ENCODE data around the gene KCNK2. TPM values are rescaled to one million over a fixed set of nuclear protein-coding genes. Genes with fewer than 3 reads are reported as not detected.

KCNK2 gene
- polyA plus RNA-seq, 1 donor (not counting 4 experiments of a cell fraction or from before 2014, with no cell fraction given) = 0.10 TPM

DNA sequence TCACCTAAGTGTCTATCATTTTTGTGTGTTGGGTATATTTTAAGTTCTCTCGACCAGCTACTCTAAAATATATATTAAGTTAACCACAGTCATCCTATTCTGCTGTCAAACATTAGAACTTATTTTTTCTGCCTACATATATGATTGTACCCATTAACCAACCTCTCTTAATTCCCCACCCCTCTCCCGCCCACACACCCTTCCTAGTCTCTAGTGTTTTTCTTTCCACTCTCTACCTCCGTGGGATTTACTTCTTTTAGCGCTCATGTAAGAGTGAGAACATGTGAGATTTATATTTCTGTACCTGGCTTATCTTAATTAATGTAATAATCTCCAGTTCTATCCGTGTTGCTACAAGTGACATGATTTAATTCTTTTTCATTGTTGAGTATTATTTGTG lies 26.6 kb downstream of the KCNK2 start:
- Histone ChIP-seq H3K9me1 (ENCODE audit: control insufficient read depth, extremely low read depth, insufficient read depth, low read length) (no peaks in the 10 kb centered on the region), H4K20me1 (ENCODE audit: control insufficient read depth, extremely low read depth, insufficient read depth, low read length) (no peaks in the 10 kb centered on the region), H3K79me2 (ENCODE audit: control insufficient read depth, insufficient read depth, low read length) (no peaks in the 10 kb centered on the region), H3K9ac (ENCODE audit: control insufficient read depth, extremely low read depth, insufficient read depth, low read length) (no peak overlapping the region), H3K27ac (ENCODE audit: control insufficient read depth, insufficient read depth, low read length) (no peak overlapping the region), H3K36me3 (ENCODE audit: control insufficient read depth in 2 of 2, extremely low read depth in 1 of 2, insufficient read depth in 2 of 2, low read length in 2 of 2) (no peaks in the 10 kb centered on the region), H3K27me3 (ENCODE audit: control insufficient read depth, extremely low read depth, insufficient read depth, low read length) (no peaks in the 10 kb centered on the region), H3K4me3 (ENCODE audit: control insufficient read depth in 2 of 3, extremely low read depth in 1 of 3, insufficient read depth in 2 of 3, low read depth in 1 of 3, low read length in 3 of 3) (no peak overlapping the region), H2AFZ (ENCODE audit: control insufficient read depth, low read length) (no peak overlapping the region), H3K4me2 (ENCODE audit: control insufficient read depth, extremely low read depth, insufficient read depth, low read depth, low read length) (no peak overlapping the region), H3K9me3 (ENCODE audit: control insufficient read depth, low read depth, low read length) (no peaks in the 10 kb centered on the region), H3K4me1 (ENCODE audit: control insufficient read depth, extremely low read depth, insufficient read depth, low read length) (peaks cover 16% of the 10 kb centered on the region)
- dilution Hi-C loops (cut with MboI; ENCODE audit: extremely low pct_ligation_motif_present, low sequenced_read_pairs) = no loop called here
- FAIRE-seq (no peak), DNase-seq (ENCODE audit: low read depth, low spot score) (no peak)
- TF ChIP-seq EZH2 (IDR thresholded peaks at IDR 0.05; ENCODE audit: low read length) = no peak
- TF ChIP-seq, protein P1, sequence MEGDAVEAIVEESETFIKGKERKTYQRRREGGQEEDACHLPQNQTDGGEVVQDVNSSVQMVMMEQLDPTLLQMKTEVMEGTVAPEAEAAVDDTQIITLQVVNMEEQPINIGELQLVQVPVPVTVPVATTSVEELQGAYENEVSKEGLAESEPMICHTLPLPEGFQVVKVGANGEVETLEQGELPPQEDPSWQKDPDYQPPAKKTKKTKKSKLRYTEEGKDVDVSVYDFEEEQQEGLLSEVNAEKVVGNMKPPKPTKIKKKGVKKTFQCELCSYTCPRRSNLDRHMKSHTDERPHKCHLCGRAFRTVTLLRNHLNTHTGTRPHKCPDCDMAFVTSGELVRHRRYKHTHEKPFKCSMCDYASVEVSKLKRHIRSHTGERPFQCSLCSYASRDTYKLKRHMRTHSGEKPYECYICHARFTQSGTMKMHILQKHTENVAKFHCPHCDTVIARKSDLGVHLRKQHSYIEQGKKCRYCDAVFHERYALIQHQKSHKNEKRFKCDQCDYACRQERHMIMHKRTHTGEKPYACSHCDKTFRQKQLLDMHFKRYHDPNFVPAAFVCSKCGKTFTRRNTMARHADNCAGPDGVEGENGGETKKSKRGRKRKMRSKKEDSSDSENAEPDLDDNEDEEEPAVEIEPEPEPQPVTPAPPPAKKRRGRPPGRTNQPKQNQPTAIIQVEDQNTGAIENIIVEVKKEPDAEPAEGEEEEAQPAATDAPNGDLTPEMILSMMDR (optimal IDR thresholded peaks at IDR 0.05 in 1 of 3, IDR thresholded peaks at IDR 0.05 in 1 of 3, conservative IDR thresholded peaks at IDR 0.05 in 1 of 3; ENCODE audit: extremely low read depth in 1 of 3, insufficient read depth in 2 of 3, low read length in 3 of 3) = no peak

DNA sequence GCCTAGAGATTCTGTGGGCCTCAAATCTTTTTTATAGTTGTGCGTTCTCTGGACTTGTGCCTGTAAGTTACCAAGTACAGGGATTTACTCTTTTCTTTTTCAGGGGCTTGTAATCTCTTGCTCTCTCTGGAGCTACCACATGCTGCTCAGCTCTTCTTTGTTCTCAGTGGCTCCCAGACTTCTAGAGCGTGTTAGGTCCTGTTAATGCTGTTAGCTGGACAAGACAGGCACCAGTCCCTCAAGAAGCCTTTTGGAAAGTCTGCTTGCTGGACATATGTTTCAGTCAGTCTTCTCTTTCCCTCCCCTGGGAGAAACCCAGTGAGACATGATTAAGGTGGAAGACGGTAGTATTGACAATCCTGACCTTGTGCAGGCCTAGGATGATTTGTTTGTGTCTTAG lies 29.4 kb downstream of the KCNK2 start:
- dilution Hi-C loops (cut with MboI; ENCODE audit: extremely low pct_ligation_motif_present, low sequenced_read_pairs) = no loop called here
- TF ChIP-seq EZH2 (IDR thresholded peaks at IDR 0.05; ENCODE audit: low read length) = no peak
- H3K27me3 ChIP-seq (ENCODE audit: control insufficient read depth, extremely low read depth, insufficient read depth, low read length) = no peaks in the 10 kb centered on the region
- H3K27ac ChIP-seq (ENCODE audit: control insufficient read depth, insufficient read depth, low read length) = no peak overlapping the region
- H3K79me2 ChIP-seq (ENCODE audit: control insufficient read depth, insufficient read depth, low read length) = no peaks in the 10 kb centered on the region
- H3K9me1 ChIP-seq (ENCODE audit: control insufficient read depth, extremely low read depth, insufficient read depth, low read length) = no peaks in the 10 kb centered on the region
- H2AFZ ChIP-seq (ENCODE audit: control insufficient read depth, low read length) = no peak overlapping the region
- peaks cover 25% of the 10 kb centered on the region for H3K4me1 ChIP-seq (ENCODE audit: control insufficient read depth, extremely low read depth, insufficient read depth, low read length)
- no peak overlapping the region for H3K9ac ChIP-seq (ENCODE audit: control insufficient read depth, extremely low read depth, insufficient read depth, low read length)
- no peak for FAIRE-seq
- DNase-seq (ENCODE audit: low read depth, low spot score) = no peak
- no peaks in the 10 kb centered on the region for H4K20me1 ChIP-seq (ENCODE audit: control insufficient read depth, extremely low read depth, insufficient read depth, low read length)
- no peaks in the 10 kb centered on the region for H3K9me3 ChIP-seq (ENCODE audit: control insufficient read depth, low read depth, low read length)
- H3K36me3 ChIP-seq (ENCODE audit: control insufficient read depth in 2 of 2, extremely low read depth in 1 of 2, insufficient read depth in 2 of 2, low read length in 2 of 2) = no peaks in the 10 kb centered on the region
- H3K4me2 ChIP-seq (ENCODE audit: control insufficient read depth, extremely low read depth, insufficient read depth, low read depth, low read length) = no peak overlapping the region
- no peak overlapping the region for H3K4me3 ChIP-seq (ENCODE audit: control insufficient read depth in 2 of 3, extremely low read depth in 1 of 3, insufficient read depth in 2 of 3, low read depth in 1 of 3, low read length in 3 of 3)

DNA sequence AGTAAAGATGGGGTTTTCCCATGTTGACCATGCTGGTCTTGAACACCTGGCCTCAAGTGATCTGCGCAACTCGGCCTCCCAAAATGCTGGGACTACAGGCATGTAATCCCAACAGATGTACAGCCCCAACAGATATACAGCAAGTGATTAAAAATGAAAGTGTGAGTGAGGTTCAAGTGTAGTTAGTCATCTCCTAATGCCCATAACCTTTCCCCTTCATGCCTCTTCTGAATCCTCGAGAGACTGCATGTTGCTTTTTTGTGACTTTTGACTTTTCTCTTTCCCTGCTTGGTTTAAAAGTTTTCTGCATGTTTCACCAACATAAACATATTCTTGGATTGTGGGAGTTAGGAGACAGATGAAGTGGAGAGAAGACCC lies 31.2 kb downstream of the KCNK2 start:
- dilution Hi-C loops (cut with MboI; ENCODE audit: extremely low pct_ligation_motif_present, low sequenced_read_pairs) = no loop called here
- TF ChIP-seq, protein P1 (optimal IDR thresholded peaks at IDR 0.05 in 1 of 3, IDR thresholded peaks at IDR 0.05 in 1 of 3, conservative IDR thresholded peaks at IDR 0.05 in 1 of 3; ENCODE audit: extremely low read depth in 1 of 3, insufficient read depth in 2 of 3, low read length in 3 of 3) = no peak
- TF ChIP-seq EZH2 (IDR thresholded peaks at IDR 0.05; ENCODE audit: low read length) = no peak
- DNase-seq (ENCODE audit: low read depth, low spot score) = no peak
- H2AFZ ChIP-seq (ENCODE audit: control insufficient read depth, low read length) = no peak overlapping the region
- peak overlapping the region; percentile 5 for H3K4me2 ChIP-seq (ENCODE audit: control insufficient read depth, extremely low read depth, insufficient read depth, low read depth, low read length)
- H4K20me1 ChIP-seq (ENCODE audit: control insufficient read depth, extremely low read depth, insufficient read depth, low read length) = no peaks in the 10 kb centered on the region
- H3K9me3 ChIP-seq (ENCODE audit: control insufficient read depth, low read depth, low read length) = no peaks in the 10 kb centered on the region
- no peaks in the 10 kb centered on the region for H3K36me3 ChIP-seq (ENCODE audit: control insufficient read depth in 2 of 2, extremely low read depth in 1 of 2, insufficient read depth in 2 of 2, low read length in 2 of 2)
- no peak overlapping the region for H3K9ac ChIP-seq (ENCODE audit: control insufficient read depth, extremely low read depth, insufficient read depth, low read length)
- no peak overlapping the region for H3K4me3 ChIP-seq (ENCODE audit: control insufficient read depth in 2 of 3, extremely low read depth in 1 of 3, insufficient read depth in 2 of 3, low read depth in 1 of 3, low read length in 3 of 3)
- FAIRE-seq = no peak
- H3K27ac ChIP-seq (ENCODE audit: control insufficient read depth, insufficient read depth, low read length) = no peak overlapping the region
- H3K4me1 ChIP-seq (ENCODE audit: control insufficient read depth, extremely low read depth, insufficient read depth, low read length) = peaks cover 25% of the 10 kb centered on the region
- H3K79me2 ChIP-seq (ENCODE audit: control insufficient read depth, insufficient read depth, low read length) = no peaks in the 10 kb centered on the region
- H3K27me3 ChIP-seq (ENCODE audit: control insufficient read depth, extremely low read depth, insufficient read depth, low read length) = no peaks in the 10 kb centered on the region
- H3K9me1 ChIP-seq (ENCODE audit: control insufficient read depth, extremely low read depth, insufficient read depth, low read length) = no peaks in the 10 kb centered on the region

Data from keratinocyte (primary cell).